Measurements from ENCODE around the gene MYO6.

MYO6 gene

GRCh38 chr6:75794351-75794846 is 45.4 kb downstream of the MYO6 start:
- no peak overlapping the region for H3K4me3 ChIP-seq (ENCODE audit: low read length)
- TF ChIP-seq ZNF274 (IDR thresholded peaks at IDR 0.05; ENCODE audit: low read depth, low read length): no peak

- no peak for TF ChIP-seq ZNF274 (IDR thresholded peaks at IDR 0.05; ENCODE audit: low read depth, low read length)
- no peak overlapping the region; the same call in 1 of the 2 replicates for H3K4me3 ChIP-seq (ENCODE audit: low read length)
Observed at GRCh38 chr6:75794954-75795739, 46.1 kb downstream of the MYO6 start.

GRCh38 chr6:75796723-75797122 is 47.7 kb downstream of the MYO6 start:
- H3K4me3 ChIP-seq (ENCODE audit: low read length): no peak overlapping the region
- no peak for TF ChIP-seq ZNF274 (IDR thresholded peaks at IDR 0.05; ENCODE audit: low read depth, low read length)

GRCh38 chr6:75800133-75800532 is 51.1 kb downstream of the MYO6 start:
- TF ChIP-seq ZNF274 (IDR thresholded peaks at IDR 0.05; ENCODE audit: low read depth, low read length): no peak
- H3K4me3 ChIP-seq (ENCODE audit: low read length): no peak overlapping the region

- TF ChIP-seq ZNF274 (IDR thresholded peaks at IDR 0.05; ENCODE audit: low read depth, low read length): no peak
- no peak overlapping the region for H3K4me3 ChIP-seq (ENCODE audit: low read length)
Observed at GRCh38 chr6:75800708-75801505, 51.9 kb downstream of the MYO6 start.

GRCh38 chr6:75802366-75802765 is 53.3 kb downstream of the MYO6 start:
- no peak overlapping the region for H3K4me3 ChIP-seq (ENCODE audit: low read length)
- TF ChIP-seq ZNF274 (IDR thresholded peaks at IDR 0.05; ENCODE audit: low read depth, low read length): no peak

GRCh38 chr6:75808507-75808906 is 59.5 kb downstream of the MYO6 start:
- TF ChIP-seq ZNF274 (IDR thresholded peaks at IDR 0.05; ENCODE audit: low read depth, low read length): no peak
- no peak overlapping the region for H3K4me3 ChIP-seq (ENCODE audit: low read length)

GRCh38 chr6:75812560-75812959 is 63.5 kb downstream of the MYO6 start:
- TF ChIP-seq ZNF274 (IDR thresholded peaks at IDR 0.05; ENCODE audit: low read depth, low read length): no peak
- no peak overlapping the region for H3K4me3 ChIP-seq (ENCODE audit: low read length)

GRCh38 chr6:75813476-75814250 is 64.6 kb downstream of the MYO6 start:
- H3K4me3 ChIP-seq (ENCODE audit: low read length): no peak overlapping the region
- no peak for TF ChIP-seq ZNF274 (IDR thresholded peaks at IDR 0.05; ENCODE audit: low read depth, low read length)

- no peak for TF ChIP-seq ZNF274 (IDR thresholded peaks at IDR 0.05; ENCODE audit: low read depth, low read length)
- H3K4me3 ChIP-seq (ENCODE audit: low read length): no peak overlapping the region
Observed at GRCh38 chr6:75815756-75816155, 66.7 kb downstream of the MYO6 start.

- no peak overlapping the region for H3K4me3 ChIP-seq (ENCODE audit: low read length)
- no peak for TF ChIP-seq ZNF274 (IDR thresholded peaks at IDR 0.05; ENCODE audit: low read depth, low read length)
Observed at GRCh38 chr6:75818098-75818855, 69.2 kb downstream of the MYO6 start.

- no peak overlapping the region for H3K4me3 ChIP-seq (ENCODE audit: low read length)
- no peak for TF ChIP-seq ZNF274 (IDR thresholded peaks at IDR 0.05; ENCODE audit: low read depth, low read length)
Observed at GRCh38 chr6:75819776-75820487, 70.9 kb downstream of the MYO6 start.

GRCh38 chr6:75824160-75824559 is 75.1 kb downstream of the MYO6 start:
- no peak overlapping the region for H3K4me3 ChIP-seq (ENCODE audit: low read length)
- TF ChIP-seq ZNF274 (IDR thresholded peaks at IDR 0.05; ENCODE audit: low read depth, low read length): no peak

Measured in GM08714 (cell line).